Gastroesophageal sphincter (tissue), 3 donors: ENCODE data around the gene RERE.

Source experiments
- POLR2A ChIP-seq, 2 donors: fragments of 450-650 bp; IDR thresholded peaks; one replicate each; pipeline ENCODE4 v1.6.1; 2017; ENCODE audit warnings: antibody characterized with exemption in 2 of 2, mild to moderate bottlenecking in 2 of 2, moderate library complexity in 1 of 2
- TF ChIP-seq, protein P1 (sequence below), 4 experiments: fragments of 200-600 bp in 2 of 4; fragments of 450-650 bp in 2 of 4; sonication (generic) in 1 of 4; IDR thresholded peaks; one replicate each; pipeline ENCODE4 v1.5.1; 2017 to 2019; ENCODE audit warnings: antibody characterized with exemption in 4 of 4, mild to moderate bottlenecking in 2 of 4, moderate library complexity in 2 of 4

GRCh38 chr1:8425781-8426161 is 391.7 kb downstream of the RERE start:
- TF ChIP-seq, protein P1, sequence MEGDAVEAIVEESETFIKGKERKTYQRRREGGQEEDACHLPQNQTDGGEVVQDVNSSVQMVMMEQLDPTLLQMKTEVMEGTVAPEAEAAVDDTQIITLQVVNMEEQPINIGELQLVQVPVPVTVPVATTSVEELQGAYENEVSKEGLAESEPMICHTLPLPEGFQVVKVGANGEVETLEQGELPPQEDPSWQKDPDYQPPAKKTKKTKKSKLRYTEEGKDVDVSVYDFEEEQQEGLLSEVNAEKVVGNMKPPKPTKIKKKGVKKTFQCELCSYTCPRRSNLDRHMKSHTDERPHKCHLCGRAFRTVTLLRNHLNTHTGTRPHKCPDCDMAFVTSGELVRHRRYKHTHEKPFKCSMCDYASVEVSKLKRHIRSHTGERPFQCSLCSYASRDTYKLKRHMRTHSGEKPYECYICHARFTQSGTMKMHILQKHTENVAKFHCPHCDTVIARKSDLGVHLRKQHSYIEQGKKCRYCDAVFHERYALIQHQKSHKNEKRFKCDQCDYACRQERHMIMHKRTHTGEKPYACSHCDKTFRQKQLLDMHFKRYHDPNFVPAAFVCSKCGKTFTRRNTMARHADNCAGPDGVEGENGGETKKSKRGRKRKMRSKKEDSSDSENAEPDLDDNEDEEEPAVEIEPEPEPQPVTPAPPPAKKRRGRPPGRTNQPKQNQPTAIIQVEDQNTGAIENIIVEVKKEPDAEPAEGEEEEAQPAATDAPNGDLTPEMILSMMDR (IDR thresholded peaks at IDR 0.05), result no peak
- no peak for TF ChIP-seq POLR2A (IDR thresholded peaks at IDR 0.05)
